DMS153 (cell line): ENCODE data around the gene ASIC2.

Experiments used
- DNase-seq: peaks from one replicate; lab custom pipeline; 2025; lab: John Stamatoyannopoulos, UW

Gene ASIC2

GRCh38 chr17:33152783-33153182 is 140.3 kb downstream of the ASIC2 start:
- no peak for DNase-seq

- no peak for DNase-seq
These were observed 141.5 kb downstream of the ASIC2 start for GRCh38 chr17:33151565-33151964.

GRCh38 chr17:33145941-33146340 is 147.2 kb downstream of the ASIC2 start:
- DNase-seq: no peak

DNA sequence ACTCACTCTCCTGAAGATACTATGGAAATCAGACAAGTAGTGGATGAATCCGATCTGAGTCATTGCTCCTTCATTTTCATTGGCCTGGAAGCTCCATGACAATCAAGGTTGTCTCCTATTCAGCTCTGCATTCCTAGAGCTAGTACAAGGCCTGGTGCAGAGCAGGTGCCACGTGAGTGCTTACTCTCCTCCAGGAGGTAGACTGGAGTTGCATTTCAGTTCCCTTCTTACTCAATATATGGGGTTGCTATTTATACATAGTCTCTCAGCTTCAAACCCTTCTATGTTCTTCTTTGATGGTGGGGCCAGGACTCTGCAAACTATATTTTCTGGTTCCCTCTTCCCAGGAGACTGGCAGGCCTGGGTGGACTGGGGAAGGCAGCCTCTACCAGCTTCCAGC is 148.3 kb downstream of the ASIC2 start:
- no peak for DNase-seq

GRCh38 chr17:33142705-33143299 is 150.3 kb downstream of the ASIC2 start:
- no peak for DNase-seq

GRCh38 chr17:33140413-33141099 is 152.5 kb downstream of the ASIC2 start:
- DNase-seq: peak; percentile 89

DNA sequence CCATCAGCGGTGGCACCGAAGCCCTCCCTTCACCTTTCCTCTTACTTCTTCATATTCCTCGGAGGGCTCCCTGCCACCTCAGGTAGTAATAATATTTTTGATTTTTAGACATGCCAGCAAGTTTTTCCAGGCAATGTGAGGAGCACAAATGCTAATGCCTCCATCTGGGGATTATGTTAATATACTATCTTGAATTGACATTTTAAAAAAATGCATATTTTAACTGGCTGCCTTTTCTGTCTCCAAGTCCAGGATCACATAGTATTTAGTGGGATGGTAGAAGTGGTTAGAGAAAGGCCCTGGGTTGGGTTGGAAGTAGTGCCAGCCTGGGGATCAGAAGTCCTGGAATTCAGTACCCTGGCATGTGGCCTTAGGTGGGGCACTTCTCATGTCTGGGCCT is 154.5 kb downstream of the ASIC2 start:
- DNase-seq: no peak

- peak; percentile 70 for DNase-seq
These were observed 155.7 kb downstream of the ASIC2 start for GRCh38 chr17:33137426-33137825.

GRCh38 chr17:33135691-33136090 is 157.4 kb downstream of the ASIC2 start:
- no peak for DNase-seq

- peak; percentile 78 for DNase-seq
These were observed 161.5 kb downstream of the ASIC2 start for GRCh38 chr17:33131620-33132019.

DNA sequence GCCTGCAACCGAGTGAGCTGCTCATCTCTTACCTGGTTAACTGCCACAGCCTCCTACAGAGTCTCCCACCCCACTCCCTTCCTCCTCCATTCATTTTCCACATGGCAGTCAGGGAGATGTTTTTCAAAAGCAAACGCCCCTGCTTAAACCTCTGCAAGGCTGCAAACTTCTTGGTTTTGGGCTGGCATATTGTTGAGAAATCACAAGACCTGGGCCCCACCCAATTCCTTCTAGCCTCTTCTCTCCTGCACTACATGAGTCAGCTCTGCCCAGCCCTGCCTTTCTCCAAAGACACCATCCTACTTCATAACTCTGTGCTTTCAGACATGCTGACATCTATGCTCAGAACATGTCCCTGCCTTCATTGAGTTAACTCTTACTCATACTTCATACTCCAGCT is 165.4 kb downstream of the ASIC2 start:
- DNase-seq: no peak

DNA sequence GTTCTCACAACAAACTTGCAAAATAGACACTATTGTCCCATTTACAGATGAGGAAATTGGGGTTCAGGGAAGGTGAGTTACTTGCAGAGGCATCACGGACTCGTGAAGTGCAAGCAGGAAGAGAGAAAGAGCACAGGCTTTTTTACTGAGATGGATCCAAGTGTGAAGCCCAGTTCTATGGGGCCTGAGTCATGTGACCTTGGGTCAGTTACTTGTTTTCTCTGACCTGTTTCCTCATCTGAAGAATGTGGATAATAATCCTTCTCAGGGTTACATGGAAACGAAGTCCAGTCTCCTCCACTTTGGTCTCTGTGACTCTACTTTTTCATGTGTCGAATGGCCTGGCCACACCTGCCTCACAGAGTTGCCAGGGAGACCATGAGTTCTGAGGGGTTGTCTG is 167.0 kb downstream of the ASIC2 start:
- no peak for DNase-seq

DNA sequence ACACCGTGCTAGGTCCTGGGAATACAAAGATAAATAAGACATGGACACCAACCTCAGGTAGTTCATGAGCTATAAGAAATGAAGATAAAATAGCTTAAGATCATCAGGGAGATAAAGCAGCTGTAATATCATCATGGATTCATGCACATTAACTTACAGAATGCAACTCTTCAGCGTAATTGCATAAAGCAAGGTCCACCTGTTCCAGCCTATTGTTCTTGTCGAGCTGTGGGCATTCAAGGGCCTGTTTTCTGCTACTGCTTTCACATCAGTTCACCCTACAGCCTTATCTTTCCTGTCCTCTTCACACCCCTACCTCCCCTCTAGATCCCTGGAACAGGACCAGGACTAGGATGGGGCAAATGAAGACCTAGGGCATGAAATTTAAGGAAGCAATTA is 167.5 kb downstream of the ASIC2 start:
- DNase-seq: no peak

DNA sequence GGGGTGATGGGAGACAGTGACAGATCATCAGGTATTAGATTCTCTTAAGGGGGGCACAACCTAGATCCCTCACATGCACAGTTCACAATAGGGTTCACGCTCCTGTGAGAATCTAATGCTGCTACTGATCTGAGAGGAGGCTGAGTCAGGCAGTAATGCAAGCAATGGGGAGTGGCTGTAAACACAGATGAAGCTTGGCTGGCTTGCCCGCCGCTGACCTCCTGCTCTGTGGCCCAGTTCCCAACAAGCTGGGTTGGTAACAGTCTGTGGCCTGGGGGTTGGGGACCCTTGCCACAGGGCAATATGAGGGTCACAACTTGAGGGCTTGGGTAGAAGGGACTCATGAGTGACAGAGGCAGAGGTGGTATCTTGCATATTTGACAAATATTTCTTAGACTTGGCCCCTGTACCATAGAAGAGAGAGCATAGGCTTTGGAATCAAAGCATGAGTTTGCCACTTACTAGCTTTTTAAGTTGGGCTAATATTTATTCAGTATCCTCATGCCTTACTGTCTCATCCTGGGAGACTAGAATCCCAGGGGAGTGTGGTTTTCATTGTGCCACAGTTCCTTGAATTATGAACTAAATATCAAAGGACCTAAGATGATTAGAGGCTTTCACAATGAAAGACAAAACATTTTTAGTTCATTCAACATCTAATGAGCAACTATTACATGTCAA is 168.1 kb downstream of the ASIC2 start:
- DNase-seq: no peak

DNA sequence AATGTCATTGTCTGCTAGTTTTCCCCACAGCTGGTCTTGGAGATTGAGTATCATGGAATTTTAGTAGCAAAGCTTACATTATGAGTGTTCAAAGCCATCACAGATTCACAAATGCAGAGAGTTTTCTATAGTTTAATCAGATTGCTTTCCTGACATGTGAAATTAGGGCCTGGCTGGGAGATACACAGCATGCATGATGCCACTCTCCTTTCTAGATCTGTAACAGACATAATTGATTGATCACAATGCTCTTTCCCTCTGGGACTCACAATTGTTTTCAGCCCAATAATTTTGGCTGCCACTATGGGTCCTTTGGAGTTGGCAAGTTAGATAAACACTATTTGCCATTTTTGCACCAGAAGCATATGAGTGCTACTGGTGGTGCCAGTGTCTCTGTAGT is 168.9 kb downstream of the ASIC2 start:
- DNase-seq: no peak

- DNase-seq: no peak
These were observed 171.3 kb downstream of the ASIC2 start for GRCh38 chr17:33121756-33122155.

GRCh38 chr17:33121272-33121671 is 171.8 kb downstream of the ASIC2 start:
- DNase-seq: no peak

DNA sequence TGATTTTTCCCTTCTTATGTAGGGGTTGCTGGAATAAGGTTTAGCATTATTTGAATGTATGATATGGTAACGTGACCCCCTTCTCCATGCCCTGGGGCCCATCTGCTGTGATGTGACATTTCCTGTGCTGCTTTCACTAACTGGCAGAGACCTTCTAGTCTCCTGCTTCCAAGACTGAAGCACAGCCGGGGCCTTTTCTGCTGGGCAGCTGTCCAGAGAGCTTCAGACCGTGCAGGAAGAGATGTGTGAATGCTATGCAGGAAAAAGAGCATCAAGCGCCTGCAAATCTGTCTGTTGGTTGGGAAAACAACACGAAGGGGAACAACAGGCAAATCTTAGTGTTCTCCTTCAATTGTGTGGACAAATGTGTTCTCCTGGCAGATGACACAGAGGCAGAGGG is 173.0 kb downstream of the ASIC2 start:
- DNase-seq: no peak

DNA sequence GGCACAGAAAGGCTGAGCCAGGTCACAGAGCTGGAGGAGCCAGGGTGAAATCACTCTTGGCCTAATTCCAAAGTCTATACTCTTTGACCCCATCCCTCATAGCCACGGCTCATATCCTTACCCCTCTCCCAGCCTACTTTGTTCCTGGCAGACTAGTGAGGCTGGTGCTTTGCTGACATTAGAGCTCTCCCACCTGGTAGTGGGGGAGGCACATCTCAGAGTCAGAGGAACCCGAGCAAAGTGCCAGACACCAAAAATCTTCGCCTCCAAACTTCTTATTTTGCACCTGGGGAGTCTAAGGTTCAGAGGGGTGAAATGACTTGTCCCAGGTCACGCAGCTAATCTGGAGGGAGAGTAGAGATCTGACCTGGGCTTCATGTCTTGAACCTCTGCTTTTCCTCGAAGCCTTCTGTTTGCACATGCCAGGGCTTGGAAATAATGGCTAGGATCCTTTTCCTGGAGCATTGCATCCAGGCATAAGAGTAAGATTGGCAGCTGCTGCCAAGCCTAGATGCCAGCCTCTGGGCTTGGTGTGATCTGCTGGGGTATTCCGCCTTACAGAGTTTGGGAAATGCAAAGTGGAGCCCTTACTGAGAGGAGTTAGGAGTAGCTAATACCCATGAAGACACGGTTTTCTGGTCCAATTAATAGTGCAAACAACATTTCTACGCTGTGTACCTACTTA is 174.6 kb downstream of the ASIC2 start:
- no peak for DNase-seq

DNA sequence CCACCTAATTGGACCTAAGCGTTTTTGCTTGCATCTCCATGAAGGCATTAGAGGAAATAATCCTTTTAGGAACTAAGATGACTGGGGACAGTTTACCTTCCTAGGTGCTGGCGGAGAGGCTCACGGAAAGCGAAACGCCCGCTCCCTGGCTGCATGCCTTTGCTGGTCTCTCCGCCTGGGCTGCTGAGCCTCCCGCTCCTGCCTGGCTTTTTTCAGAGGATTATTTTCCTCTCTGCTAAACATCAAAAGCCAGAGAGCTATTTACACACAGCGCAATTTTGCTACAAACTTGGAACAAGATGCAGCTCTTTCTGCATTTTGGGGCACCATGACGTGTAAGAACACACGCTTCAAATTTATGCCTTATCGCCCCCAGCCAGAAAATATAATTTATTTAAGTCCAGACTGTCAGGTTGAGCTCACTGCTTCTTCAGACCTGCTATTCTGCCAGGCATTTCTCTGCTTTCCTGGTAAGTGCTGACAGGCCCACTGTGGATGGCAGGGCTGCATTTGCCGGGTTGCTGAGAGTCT is 177.0 kb downstream of the ASIC2 start:
- DNase-seq: no peak

- no peak for DNase-seq
These were observed 177.7 kb downstream of the ASIC2 start for GRCh38 chr17:33115366-33115765.

DNA sequence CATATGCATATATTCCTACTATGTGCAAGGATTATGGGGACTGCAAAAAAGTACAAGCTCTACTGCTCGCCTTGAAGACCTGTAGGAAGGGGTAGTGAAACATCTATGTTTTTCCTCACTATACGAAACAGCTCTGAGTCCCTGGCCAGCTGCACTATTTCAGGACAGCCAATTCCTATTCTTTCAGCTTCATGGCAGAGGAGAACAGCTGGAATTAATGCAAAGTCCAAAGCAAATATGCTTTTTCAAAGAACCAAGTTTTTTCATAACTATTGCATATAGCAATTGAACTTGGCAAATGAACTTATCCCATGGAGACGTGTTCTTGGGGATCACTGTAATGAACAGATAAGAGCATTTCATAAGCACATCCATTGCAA is 179.1 kb downstream of the ASIC2 start:
- DNase-seq: no peak
